ENCODE measurements around the gene CCT6A. TPM values are rescaled to one million over a fixed set of nuclear protein-coding genes. Genes with fewer than 3 reads are reported as not detected.
"Not testable (repeated sequence)": the region's sequence is repeated elsewhere in the genome, so short reads cannot be mapped to it uniquely, and the experiment has no call there.

Gene CCT6A
- polyA plus RNA-seq, 1 donor from 2014 or later, result 275 TPM

- H3K27me3 ChIP-seq (ENCODE audit: insufficient read depth, low read depth, low read length), result no peaks in the 10 kb centered on the region
Measured at GRCh38 chr7:56087445-56087844, 35.9 kb downstream of the CCT6A start.

GRCh38 chr7:56091591-56091990 lies 40.0 kb downstream of the CCT6A start:
- Histone ChIP-seq H3K27me3 (ENCODE audit: insufficient read depth, low read depth, low read length) (no peaks in the 10 kb centered on the region), H3K9me3 (ENCODE audit: low read length) (no peaks in the 10 kb centered on the region), H3K9me2 (ENCODE audit: insufficient read depth, low read length) (no peaks in the 10 kb centered on the region), H3K27ac (ENCODE audit: low read length) (no peak overlapping the region), H2AFZ (ENCODE audit: low read depth, low read length) (no peak overlapping the region), H4K20me1 (ENCODE audit: insufficient read depth) (no peaks in the 10 kb centered on the region), H3K4me3 (ENCODE audit: low read length) (no peak overlapping the region), H3K79me2 (replicated peaks; ENCODE audit: insufficient read depth, low read length) (no peaks in the 10 kb centered on the region), H3F3A (ENCODE audit: insufficient read depth, low read length, poor library complexity, severe bottlenecking) (no peaks in the 10 kb centered on the region), H3K4me2 (ENCODE audit: low read length) (no peak overlapping the region), H3K36me3 (ENCODE audit: insufficient read depth, low read length) (no peaks in the 10 kb centered on the region), H3K9ac (ENCODE audit: low read length) (no peak overlapping the region)
- no peak for TF ChIP-seq EP300 (conservative IDR thresholded peaks at IDR 0.05; ENCODE audit: poor library complexity, severe bottlenecking)
- no peak for TF ChIP-seq EZH2 (IDR thresholded peaks at IDR 0.05; ENCODE audit: borderline replicate concordance, insufficient read depth, low read length, poor library complexity, severe bottlenecking)
- no peak for TF ChIP-seq TAF1 (IDR thresholded peaks at IDR 0.05; ENCODE audit: low read depth)
- TF ChIP-seq CTCF (IDR thresholded peaks at IDR 0.05; ENCODE audit: poor library complexity, severe bottlenecking), result no peak
- no peak for TF ChIP-seq SMC3 (conservative IDR thresholded peaks at IDR 0.05; ENCODE audit: poor library complexity)
- TF ChIP-seq RAD21 (conservative IDR thresholded peaks at IDR 0.05), result no peak

More at GRCh38 chr7:56087445-56087844, 35.9 kb downstream of the CCT6A start:
- Histone ChIP-seq H3K9me2 (ENCODE audit: insufficient read depth, low read length) (no peaks in the 10 kb centered on the region), H3K36me3 (ENCODE audit: insufficient read depth, low read length) (no peaks in the 10 kb centered on the region), H4K20me1 (ENCODE audit: insufficient read depth) (no peaks in the 10 kb centered on the region), H3K4me3 (ENCODE audit: low read length) (no peak overlapping the region), H3K9ac (ENCODE audit: low read length) (no peak overlapping the region), H3K9me3 (ENCODE audit: low read length) (no peaks in the 10 kb centered on the region), H3K79me2 (replicated peaks; ENCODE audit: insufficient read depth, low read length) (no peaks in the 10 kb centered on the region), H3K27ac (ENCODE audit: low read length) (no peak overlapping the region), H2AFZ (ENCODE audit: low read depth, low read length) (no peak overlapping the region), H3F3A (ENCODE audit: insufficient read depth, low read length, poor library complexity, severe bottlenecking) (no peaks in the 10 kb centered on the region), H3K4me2 (ENCODE audit: low read length) (no peak overlapping the region)
- TF ChIP-seq EP300 (conservative IDR thresholded peaks at IDR 0.05; ENCODE audit: poor library complexity, severe bottlenecking), result no peak
- TF ChIP-seq POLR2AphosphoS5 (IDR thresholded peaks at IDR 0.05), result no peak
- TF ChIP-seq CTCF (IDR thresholded peaks at IDR 0.05; ENCODE audit: poor library complexity, severe bottlenecking), result no peak
- no peak for TF ChIP-seq EZH2 (IDR thresholded peaks at IDR 0.05; ENCODE audit: borderline replicate concordance, insufficient read depth, low read length, poor library complexity, severe bottlenecking)
- TF ChIP-seq REST (IDR thresholded peaks at IDR 0.05; ENCODE audit: borderline replicate concordance), result no peak
- TF ChIP-seq TAF1 (IDR thresholded peaks at IDR 0.05; ENCODE audit: low read depth), result no peak
- no peak for TF ChIP-seq MXI1 (conservative IDR thresholded peaks at IDR 0.05; ENCODE audit: poor library complexity, severe bottlenecking)
- no peak for TF ChIP-seq SMC3 (conservative IDR thresholded peaks at IDR 0.05; ENCODE audit: poor library complexity)
- TF ChIP-seq RAD21 (conservative IDR thresholded peaks at IDR 0.05), result no peak

GRCh38 chr7:56092388-56092787 lies 40.8 kb downstream of the CCT6A start:
- H3K4me3 ChIP-seq (ENCODE audit: low read length); H3K27ac ChIP-seq (ENCODE audit: low read length): not testable (repeated sequence)

More at GRCh38 chr7:56092388-56092787, 40.8 kb downstream of the CCT6A start:
- not testable (repeated sequence) for H3K4me2 ChIP-seq (ENCODE audit: low read length); H3K9ac ChIP-seq (ENCODE audit: low read length); H4K20me1 ChIP-seq (ENCODE audit: insufficient read depth); H3F3A ChIP-seq (ENCODE audit: insufficient read depth, low read length, poor library complexity, severe bottlenecking); H3K79me2 ChIP-seq (replicated peaks; ENCODE audit: insufficient read depth, low read length); H3K9me3 ChIP-seq (ENCODE audit: low read length); H2AFZ ChIP-seq (ENCODE audit: low read depth, low read length); H3K36me3 ChIP-seq (ENCODE audit: insufficient read depth, low read length); H3K9me2 ChIP-seq (ENCODE audit: insufficient read depth, low read length); H3K27me3 ChIP-seq (ENCODE audit: insufficient read depth, low read depth, low read length)

Measured in neural cell (in vitro differentiated cells).